ENCODE measurements around the gene LCN10. TPM values are rescaled to one million over a fixed set of nuclear protein-coding genes. Genes with fewer than 3 reads are reported as not detected.
"Not testable (repeated sequence)": the region's sequence is repeated elsewhere in the genome, so short reads cannot be mapped to it uniquely, and the experiment has no call there.

Gene LCN10
- total RNA-seq, 2 experiments from 2014 or later = 2.6 to 3.2 TPM

DNA sequence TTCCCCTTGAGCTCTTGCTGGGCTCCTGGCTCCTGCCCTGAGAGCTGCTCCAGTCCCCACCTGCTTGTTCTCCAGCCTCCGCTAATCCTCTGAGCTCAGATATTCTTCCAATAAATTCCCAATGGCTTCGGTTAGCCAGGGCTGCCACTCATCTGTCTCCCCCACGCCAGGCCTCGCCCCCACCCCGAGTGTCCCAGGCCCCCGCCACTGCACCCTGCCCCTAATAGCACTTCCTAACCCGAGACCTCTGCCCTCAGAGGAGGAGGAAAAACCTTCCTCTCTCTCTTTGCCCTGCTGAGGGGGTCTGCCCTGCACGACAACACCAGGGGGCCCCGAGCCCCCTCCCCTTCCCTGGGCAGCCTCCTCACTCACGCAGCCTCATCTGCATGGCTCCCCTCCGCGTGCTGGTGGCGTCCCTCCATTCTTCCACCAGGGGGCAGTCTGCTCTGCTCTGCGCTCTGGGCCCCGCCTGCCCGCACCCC, 27.0 kb upstream of the LCN10 start:
- POLR2A ChIA-PET = no interaction called here
- Mint-ChIP-seq H3K9me3 (peaks cover 8% of the 10 kb centered on the region), H3K36me3 (ENCODE audit: low read depth) (no peaks in the 10 kb centered on the region), H3K27ac (no peak overlapping the region), H3K4me1 (ENCODE audit: low read depth) (peaks cover 13% of the 10 kb centered on the region), H3K27me3 (peaks cover 9% of the 10 kb centered on the region), H3K4me3 (no peak overlapping the region)
- ATAC-seq (peak; percentile 83), DNase-seq (peak; percentile 73)
- TF ChIP-seq, protein P1, sequence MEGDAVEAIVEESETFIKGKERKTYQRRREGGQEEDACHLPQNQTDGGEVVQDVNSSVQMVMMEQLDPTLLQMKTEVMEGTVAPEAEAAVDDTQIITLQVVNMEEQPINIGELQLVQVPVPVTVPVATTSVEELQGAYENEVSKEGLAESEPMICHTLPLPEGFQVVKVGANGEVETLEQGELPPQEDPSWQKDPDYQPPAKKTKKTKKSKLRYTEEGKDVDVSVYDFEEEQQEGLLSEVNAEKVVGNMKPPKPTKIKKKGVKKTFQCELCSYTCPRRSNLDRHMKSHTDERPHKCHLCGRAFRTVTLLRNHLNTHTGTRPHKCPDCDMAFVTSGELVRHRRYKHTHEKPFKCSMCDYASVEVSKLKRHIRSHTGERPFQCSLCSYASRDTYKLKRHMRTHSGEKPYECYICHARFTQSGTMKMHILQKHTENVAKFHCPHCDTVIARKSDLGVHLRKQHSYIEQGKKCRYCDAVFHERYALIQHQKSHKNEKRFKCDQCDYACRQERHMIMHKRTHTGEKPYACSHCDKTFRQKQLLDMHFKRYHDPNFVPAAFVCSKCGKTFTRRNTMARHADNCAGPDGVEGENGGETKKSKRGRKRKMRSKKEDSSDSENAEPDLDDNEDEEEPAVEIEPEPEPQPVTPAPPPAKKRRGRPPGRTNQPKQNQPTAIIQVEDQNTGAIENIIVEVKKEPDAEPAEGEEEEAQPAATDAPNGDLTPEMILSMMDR (IDR thresholded peaks at IDR 0.05) = peak; percentile 42
- intact Hi-C loops (cut with micrococcal nuclease) = no loop called here
- CTCF ChIA-PET = interaction anchor here (0.7 to 2.1 kb wide), 3 partner anchors 8 to 28 kb away, joined by 3 to 15 read pairs (median 8); no protein-coding TSS in a partner anchor

DNA sequence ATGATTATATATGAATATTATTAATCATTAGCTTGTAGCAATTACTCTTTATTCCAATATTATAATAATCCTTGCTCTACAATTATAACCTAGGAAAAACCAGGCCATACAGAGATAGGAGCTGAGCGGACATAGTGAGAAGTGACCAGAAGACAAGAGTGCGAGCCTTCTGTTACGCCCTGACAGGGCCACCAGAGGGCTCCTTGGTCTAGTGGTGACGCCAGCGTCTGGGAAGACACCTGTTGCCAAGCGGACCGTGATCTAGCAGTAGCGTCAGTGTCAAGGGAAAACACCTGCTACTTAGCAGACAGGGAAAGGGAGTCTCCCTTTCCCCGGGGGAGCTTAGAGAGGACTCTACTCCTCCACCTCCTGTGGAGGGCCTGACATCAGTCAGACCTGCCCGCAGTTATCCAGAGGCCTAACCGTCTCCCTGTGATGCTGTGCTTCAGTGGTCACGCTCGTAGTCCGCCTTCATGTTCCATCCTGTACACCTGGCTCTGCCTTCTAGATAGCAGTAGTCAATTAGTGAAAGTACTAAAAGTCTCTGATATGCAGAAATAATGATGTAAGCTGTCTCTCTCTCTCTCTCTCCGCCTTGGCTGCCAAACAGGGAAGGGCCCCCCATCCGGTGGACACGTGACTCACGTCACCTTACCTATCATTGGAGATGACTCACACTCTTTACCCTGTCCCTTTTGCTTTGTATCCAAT, 23.8 kb upstream of the LCN10 start:
- peak overlapping the region; percentile 79 for H3K27ac Mint-ChIP-seq
- TF ChIP-seq, protein P1 (IDR thresholded peaks at IDR 0.05) = peak; percentile 57
- DNase-seq (peak; percentile 78), ATAC-seq (peak; percentile 29)
- intact Hi-C loops (cut with micrococcal nuclease); H3K9me3 Mint-ChIP-seq; H3K36me3 Mint-ChIP-seq (ENCODE audit: low read depth); H3K4me3 Mint-ChIP-seq: not testable (repeated sequence)
- H3K27me3 Mint-ChIP-seq = peaks cover 12% of the 10 kb centered on the region
- POLR2A ChIA-PET = interaction anchor here (0.6 to 1.4 kb wide), 3 partner anchors 25 to 368 kb away, joined by 3 to 4 read pairs (median 3); no protein-coding TSS in a partner anchor
- peaks cover 10% of the 10 kb centered on the region for H3K4me1 Mint-ChIP-seq (ENCODE audit: low read depth)
- CTCF ChIA-PET = interaction anchor here (1.0 to 2.6 kb wide), 10 partner anchors 8 to 76 kb away, joined by 3 to 9 read pairs (median 4); partner anchors contain the start of genes AJM1 and LCN8

DNA sequence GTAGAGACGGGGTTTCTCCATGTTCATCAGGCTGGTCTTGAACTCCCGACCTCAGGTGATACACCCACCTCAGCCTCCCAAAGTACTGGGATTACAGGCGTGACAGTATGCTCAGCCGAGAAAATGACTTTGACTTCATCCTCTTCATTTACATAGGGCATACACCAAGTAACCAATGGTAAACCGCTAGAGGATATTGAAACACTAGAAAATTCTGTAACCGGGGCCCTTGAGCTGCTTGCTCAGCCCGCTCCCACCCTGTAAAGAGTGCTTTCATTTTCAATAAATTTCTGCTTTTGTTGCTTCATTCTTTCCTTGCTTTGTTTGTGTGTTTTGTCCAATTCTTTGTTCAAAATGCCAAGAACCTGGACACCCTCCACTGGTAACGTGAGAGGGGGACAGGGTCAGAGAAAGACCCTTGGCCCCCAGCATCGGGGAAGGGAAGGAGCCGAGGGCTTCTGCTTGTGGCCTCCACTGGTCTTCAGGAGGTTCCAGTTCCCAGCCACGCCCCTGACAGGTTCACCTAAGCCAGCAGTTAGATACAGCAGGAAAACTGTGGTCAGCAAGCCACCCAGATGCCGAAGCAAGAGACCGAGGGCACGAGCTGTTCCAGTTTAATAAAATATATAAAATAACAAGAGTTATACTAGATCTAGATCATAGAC, 23.1 kb upstream of the LCN10 start:
- Mint-ChIP-seq H3K27me3 (peaks cover 15% of the 10 kb centered on the region), H3K4me1 (ENCODE audit: low read depth) (peaks cover 10% of the 10 kb centered on the region)
- H3K4me3 Mint-ChIP-seq; H3K9me3 Mint-ChIP-seq; intact Hi-C loops (cut with micrococcal nuclease); DNase-seq; ATAC-seq; H3K27ac Mint-ChIP-seq; H3K36me3 Mint-ChIP-seq (ENCODE audit: low read depth): not testable (repeated sequence)
- ChIA-PET CTCF (interaction anchor here (1.0 to 1.6 kb wide), 7 partner anchors 9 to 76 kb away, joined by 3 to 9 read pairs (median 4); partner anchors contain the start of gene AJM1), POLR2A (interaction anchor here (1.4 kb wide), 1 partner anchor 25 kb away, joined by 3 read pairs; no protein-coding TSS in a partner anchor)

DNA sequence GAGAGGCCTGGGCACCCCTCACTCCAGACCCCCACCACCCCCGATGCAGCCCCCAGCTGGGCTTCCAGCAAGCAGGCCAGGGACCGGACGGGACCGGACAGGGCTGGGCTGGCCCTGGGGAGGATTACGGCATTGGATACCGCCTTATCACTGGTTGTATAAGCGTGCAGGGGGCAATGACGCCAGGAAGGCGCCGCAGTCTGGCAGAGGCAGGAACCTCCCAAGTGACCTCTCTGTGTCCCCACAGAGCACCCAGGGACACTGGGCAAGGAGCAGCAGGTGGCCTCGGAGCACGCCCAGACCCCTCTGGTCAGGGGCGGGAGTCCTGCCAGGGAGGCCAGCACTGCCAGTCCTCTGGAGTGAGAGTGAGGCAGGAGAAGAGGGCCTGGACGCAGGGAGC, 22.3 kb upstream of the LCN10 start:
- Mint-ChIP-seq H3K9me3 (no peaks in the 10 kb centered on the region), H3K36me3 (ENCODE audit: low read depth) (no peaks in the 10 kb centered on the region), H3K27ac (no peak overlapping the region), H3K4me3 (no peak overlapping the region), H3K27me3 (peaks cover 15% of the 10 kb centered on the region), H3K4me1 (ENCODE audit: low read depth) (peaks cover 10% of the 10 kb centered on the region)
- ChIA-PET POLR2A (no interaction called here), CTCF (no interaction called here)
- intact Hi-C loops (cut with micrococcal nuclease) = no loop called here
- DNase-seq (no peak), ATAC-seq (no peak)
- TF ChIP-seq, protein P1 (IDR thresholded peaks at IDR 0.05) = no peak

DNA sequence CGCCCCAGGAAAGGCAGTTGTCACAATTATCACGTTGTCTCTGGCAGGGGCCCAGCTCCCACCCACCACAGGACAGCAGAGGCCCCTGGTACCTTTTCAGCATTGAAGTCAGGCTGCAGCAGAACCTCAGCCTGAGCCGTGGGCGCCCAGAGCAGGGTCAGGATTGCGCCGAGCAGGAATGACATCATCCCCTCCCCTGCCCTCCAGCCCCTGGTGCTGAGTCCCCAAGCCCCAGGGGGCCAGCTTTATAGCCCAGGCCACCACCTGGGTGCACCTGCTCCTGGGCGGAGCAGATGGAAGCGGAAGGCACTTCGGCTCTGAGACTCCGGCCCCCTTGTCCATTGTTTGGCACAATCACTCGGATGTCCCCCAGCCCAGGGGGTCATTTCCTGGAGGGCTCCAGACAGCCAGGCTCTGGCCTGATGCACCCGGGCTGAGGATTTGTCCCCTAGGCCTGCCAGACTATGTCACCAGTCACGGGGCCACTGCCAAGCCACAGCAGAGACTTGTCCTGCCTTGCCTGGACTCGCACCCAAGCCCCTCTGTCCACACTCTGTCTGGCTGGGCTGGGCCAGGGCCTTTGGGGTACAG, 21.7 kb upstream of the LCN10 start, which contains the start of gene LCN15:
Gene LCN15 (minus strand): TSS at position 218 of the 591 bp plus-strand sequence. CDS start 30 bp downstream, at position 188.
- DNase-seq = no peak
- ATAC-seq = no peak
- intact Hi-C loops (cut with micrococcal nuclease) = no loop called here
- no peaks in the 10 kb centered on the region for H3K36me3 Mint-ChIP-seq (ENCODE audit: low read depth)
- no peak within 1 kb of the TSS for H3K4me3 Mint-ChIP-seq
- TF ChIP-seq, protein P1 (IDR thresholded peaks at IDR 0.05) = no peak
- H3K9me3 Mint-ChIP-seq = no peaks in the 10 kb centered on the region
- no peak within 1 kb of the TSS for H3K27ac Mint-ChIP-seq
- H3K27me3 Mint-ChIP-seq = peaks cover 13% of the 10 kb centered on the region
- CTCF ChIA-PET = no interaction called here
- peaks cover 9% of the 10 kb centered on the region for H3K4me1 Mint-ChIP-seq (ENCODE audit: low read depth)
- POLR2A ChIA-PET = no interaction called here

Data from activated CD8-positive, alpha-beta T cell treated with anti-CD3 and anti-CD28 coated beads for 36 hours (primary cell).